Fibroblast of pulmonary artery (primary cell): ENCODE data around the gene MXD1.

Experiments used
- DNase-seq: peaks from one replicate; pipeline ENCODE4 v3.0.0-alpha.2; 2010; ENCODE audit warnings: low read depth
- H3K4me3 ChIP-seq: replicated peaks from 2 replicates; pipeline ENCODE4 v1.5.1; 2011; ENCODE audit warnings: low read depth, mild to moderate bottlenecking, control low read depth, low read length, moderate library complexity
- TF ChIP-seq, protein P1 (sequence below): IDR thresholded peaks from 2 replicates; pipeline ENCODE4 v1.5.1; 2011; ENCODE audit warnings: mild to moderate bottlenecking, control low read depth, low read length, inconsistent platforms; ENCODE audit errors: missing control alignments

Gene MXD1

DNA sequence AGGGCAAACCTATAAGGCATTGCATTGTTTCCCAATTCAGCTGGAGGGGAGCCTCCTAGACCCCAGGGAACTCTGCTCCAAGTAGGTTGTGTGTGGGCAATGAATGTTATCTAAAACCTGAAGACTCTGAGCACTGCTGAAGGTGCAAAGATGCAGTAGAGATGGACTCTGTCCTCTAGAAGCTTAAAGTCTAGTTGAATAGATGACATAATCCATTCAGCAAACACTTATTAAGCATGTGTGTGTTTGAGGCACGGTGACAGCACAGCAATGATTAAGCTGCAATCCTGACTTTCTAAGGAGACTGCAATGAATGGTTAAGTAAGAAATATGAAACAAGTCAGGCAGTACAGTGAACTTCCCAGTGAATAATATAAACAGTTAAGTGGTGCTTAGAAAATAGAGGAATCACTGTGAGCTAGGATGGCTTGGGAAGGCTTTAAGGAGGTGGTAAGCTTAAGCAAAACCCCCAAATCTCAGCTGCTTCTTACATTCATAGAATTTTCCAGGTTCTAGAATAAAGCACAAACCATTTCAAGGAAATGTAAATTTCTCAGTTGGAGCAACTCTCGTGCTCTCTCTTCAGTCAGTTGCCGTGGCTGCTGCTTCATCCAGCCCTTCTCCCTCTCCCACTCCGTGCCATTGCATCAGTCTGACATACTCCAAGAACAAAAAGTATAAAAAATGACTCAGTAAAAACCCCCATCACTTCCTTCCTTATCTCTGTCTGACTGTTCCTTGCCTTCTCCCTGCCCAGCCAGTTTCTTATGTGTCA is 19.1 kb downstream of the MXD1 start:
- TF ChIP-seq, protein P1, sequence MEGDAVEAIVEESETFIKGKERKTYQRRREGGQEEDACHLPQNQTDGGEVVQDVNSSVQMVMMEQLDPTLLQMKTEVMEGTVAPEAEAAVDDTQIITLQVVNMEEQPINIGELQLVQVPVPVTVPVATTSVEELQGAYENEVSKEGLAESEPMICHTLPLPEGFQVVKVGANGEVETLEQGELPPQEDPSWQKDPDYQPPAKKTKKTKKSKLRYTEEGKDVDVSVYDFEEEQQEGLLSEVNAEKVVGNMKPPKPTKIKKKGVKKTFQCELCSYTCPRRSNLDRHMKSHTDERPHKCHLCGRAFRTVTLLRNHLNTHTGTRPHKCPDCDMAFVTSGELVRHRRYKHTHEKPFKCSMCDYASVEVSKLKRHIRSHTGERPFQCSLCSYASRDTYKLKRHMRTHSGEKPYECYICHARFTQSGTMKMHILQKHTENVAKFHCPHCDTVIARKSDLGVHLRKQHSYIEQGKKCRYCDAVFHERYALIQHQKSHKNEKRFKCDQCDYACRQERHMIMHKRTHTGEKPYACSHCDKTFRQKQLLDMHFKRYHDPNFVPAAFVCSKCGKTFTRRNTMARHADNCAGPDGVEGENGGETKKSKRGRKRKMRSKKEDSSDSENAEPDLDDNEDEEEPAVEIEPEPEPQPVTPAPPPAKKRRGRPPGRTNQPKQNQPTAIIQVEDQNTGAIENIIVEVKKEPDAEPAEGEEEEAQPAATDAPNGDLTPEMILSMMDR = no peak
- DNase-seq = peak; percentile 95
- peak overlapping the region; percentile 4 for H3K4me3 ChIP-seq

DNA sequence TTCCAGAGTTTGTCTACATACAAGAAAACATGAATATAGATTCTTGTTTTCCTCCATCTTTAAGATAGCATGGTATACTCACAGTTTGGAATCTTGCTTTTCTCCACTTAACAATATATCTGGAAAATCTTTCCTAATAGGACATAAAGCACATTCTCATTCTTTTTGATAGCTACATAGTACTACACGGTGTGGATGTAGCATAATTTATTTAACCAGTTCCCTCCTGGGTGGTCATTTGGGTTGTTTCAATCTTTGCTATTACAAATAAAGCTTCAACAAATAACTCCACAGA is 19.7 kb downstream of the MXD1 start:
- DNase-seq = no peak
- TF ChIP-seq, protein P1 = no peak
- H3K4me3 ChIP-seq = no peak overlapping the region

DNA sequence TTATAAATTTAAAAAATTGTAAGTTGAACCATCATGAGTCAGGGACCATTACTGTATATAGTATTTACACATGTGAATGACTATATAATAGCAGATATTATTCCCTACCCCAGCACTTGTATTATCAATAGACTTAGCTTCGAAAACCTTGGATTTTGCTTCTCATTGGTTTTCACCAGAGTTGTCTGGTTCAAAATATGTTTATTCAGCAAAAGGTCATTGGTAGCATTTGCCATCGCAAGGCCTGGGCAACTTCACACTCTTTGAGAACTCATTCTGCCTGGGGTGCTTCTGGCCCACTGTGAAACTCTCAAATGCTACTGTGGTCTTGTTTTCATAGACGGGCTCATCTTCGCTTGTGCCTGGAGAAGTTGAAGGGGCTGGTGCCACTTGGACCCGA is 20.1 kb downstream of the MXD1 start:
- TF ChIP-seq, protein P1 = no peak
- no peak overlapping the region for H3K4me3 ChIP-seq

DNA sequence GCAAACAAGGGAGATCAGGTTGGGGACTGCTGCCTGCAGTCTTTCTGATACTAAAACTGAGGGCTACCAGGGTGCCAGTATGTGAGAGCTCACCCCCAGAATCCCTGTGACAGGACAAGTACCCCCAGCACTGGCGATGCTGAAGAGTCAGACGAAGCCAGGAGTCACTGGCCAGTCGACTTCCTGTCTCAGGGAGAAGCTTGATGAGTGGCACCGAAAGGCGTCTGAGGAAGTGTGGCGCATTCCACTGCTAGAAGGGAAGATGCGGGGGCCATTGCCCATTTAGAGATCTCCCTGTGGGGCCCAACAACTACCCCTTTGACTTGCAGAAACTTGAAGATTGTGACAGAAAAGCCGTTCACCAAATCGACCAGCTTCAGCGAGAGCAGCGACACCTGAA is 22.0 kb downstream of the MXD1 start:
- TF ChIP-seq, protein P1 = no peak
- no peak overlapping the region for H3K4me3 ChIP-seq
- no peak for DNase-seq

More for the DNA sequence above, 20.1 kb downstream of the MXD1 start:
- no peak for DNase-seq

DNA sequence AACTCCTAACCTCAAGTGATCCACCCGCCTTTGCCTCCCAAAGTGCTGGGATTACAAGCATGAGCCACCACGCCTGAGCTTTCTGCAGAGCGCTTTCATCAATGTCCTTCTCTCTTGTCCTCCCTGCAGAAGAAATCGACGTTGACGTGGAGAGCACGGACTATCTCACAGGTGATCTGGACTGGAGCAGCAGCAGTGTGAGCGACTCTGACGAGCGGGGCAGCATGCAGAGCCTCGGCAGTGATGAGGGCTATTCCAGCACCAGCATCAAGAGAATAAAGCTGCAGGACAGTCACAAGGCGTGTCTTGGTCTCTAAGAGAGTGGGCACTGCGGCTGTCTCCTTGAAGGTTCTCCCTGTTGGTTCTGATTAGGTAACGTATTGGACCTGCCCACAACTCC is 23.1 kb downstream of the MXD1 start:
- no peak for DNase-seq
- TF ChIP-seq, protein P1 = no peak
- no peak overlapping the region for H3K4me3 ChIP-seq

DNA sequence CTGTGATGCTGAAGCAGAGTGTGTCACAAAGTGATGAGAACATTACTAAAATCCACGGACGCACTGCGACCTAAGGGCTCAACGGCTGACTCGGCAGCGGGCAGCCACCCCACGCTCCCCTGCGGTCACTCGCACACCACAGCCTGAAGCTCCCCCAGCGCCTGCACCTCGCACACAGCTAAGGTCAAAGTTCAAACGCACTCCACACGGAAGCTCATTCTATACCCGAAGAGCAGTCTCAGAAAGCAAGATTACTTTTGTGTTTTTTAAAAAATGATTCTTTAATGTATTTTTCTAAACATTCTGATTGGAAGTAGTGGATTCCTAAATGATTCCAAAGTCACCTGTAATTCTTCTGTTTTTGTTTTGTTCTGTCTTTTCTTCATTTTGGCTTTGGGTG is 24.8 kb downstream of the MXD1 start:
- TF ChIP-seq, protein P1 = no peak
- no peak overlapping the region for H3K4me3 ChIP-seq

DNA sequence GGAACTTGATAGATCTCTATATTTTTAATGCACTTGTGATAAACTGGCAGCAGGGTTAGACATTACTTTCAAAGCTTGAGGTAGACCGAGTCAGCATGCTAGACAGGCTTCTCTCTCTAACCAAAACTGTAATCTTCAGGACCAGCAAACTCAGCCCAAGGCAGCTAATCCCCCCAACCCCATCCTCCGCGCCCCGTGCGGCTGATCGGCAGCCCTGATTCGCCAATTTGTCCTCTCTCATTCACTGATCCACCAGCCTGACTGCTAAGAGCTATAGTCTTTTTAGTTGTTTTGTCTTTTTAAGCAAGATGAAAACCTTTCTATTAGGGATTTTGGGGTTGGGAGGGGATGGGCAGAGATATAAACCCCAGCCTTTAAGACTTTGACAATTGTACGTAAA is 25.8 kb downstream of the MXD1 start:
- TF ChIP-seq, protein P1 = no peak
- H3K4me3 ChIP-seq = no peak overlapping the region

More for the DNA sequence above, 24.8 kb downstream of the MXD1 start:
- no peak for DNase-seq

More for the DNA sequence above, 25.8 kb downstream of the MXD1 start:
- DNase-seq = no peak
